Measurements from ENCODE around the gene RANBP17.

DNA sequence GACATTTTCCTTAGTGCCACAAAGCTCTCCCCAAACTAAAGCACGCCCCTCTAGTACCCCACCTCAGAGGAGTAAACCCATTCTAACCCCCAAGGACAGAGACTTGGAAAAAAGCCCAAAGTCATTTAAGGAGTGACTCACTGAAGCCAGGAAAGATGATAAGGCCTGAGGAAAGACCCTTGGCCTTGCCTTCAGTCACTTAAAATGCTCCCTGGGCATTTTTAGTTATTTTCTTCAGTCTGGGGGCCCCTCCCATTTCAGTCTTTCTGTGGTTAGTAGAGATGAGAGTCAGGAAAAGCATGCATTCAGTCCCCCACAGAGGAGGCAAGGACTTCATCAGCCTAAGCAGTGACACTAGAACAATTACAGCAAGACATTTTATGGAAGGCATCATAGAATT lies 433.5 kb downstream of the RANBP17 start:
- TF ChIP-seq POLR2AphosphoS5 (IDR thresholded peaks at IDR 0.05) = no peak
- TF ChIP-seq POLR2A (IDR thresholded peaks at IDR 0.05) = no peak
- TF ChIP-seq, protein P1, sequence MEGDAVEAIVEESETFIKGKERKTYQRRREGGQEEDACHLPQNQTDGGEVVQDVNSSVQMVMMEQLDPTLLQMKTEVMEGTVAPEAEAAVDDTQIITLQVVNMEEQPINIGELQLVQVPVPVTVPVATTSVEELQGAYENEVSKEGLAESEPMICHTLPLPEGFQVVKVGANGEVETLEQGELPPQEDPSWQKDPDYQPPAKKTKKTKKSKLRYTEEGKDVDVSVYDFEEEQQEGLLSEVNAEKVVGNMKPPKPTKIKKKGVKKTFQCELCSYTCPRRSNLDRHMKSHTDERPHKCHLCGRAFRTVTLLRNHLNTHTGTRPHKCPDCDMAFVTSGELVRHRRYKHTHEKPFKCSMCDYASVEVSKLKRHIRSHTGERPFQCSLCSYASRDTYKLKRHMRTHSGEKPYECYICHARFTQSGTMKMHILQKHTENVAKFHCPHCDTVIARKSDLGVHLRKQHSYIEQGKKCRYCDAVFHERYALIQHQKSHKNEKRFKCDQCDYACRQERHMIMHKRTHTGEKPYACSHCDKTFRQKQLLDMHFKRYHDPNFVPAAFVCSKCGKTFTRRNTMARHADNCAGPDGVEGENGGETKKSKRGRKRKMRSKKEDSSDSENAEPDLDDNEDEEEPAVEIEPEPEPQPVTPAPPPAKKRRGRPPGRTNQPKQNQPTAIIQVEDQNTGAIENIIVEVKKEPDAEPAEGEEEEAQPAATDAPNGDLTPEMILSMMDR (IDR thresholded peaks at IDR 0.05) = no peak
